Muscle of leg (tissue), 11 donors: ENCODE data around the gene CDC42SE2. TPM values are rescaled to one million over a fixed set of nuclear protein-coding genes. Genes with fewer than 3 reads are reported as not detected.
"Not testable (repeated sequence)": the region's sequence is repeated elsewhere in the genome, so short reads cannot be mapped to it uniquely, and the experiment has no call there.

Experiments used
- DNase-seq: peaks from one replicate; pipeline ENCODE4 v3.0.0; 2013
- H3K27ac ChIP-seq: one replicate; pipeline ENCODE4 v1.5.1; 2013; ENCODE audit warnings: mild to moderate bottlenecking, low read length, control low read depth
- H3K27me3 ChIP-seq: one replicate; pipeline ENCODE4 v1.6.1; 2013; ENCODE audit warnings: low read length; ENCODE audit not compliant: control insufficient read depth, insufficient read depth
- H3K36me3 ChIP-seq: one replicate; pipeline ENCODE4 v1.6.1; 2013; ENCODE audit warnings: low read length; ENCODE audit not compliant: control insufficient read depth, insufficient read depth
- H3K4me1 ChIP-seq: one replicate; pipeline ENCODE4 v1.6.1; 2013; ENCODE audit warnings: low read length; ENCODE audit not compliant: control insufficient read depth, insufficient read depth
- H3K4me3 ChIP-seq: one replicate; pipeline ENCODE4 v1.5.1; 2013; ENCODE audit warnings: low read length, control low read depth
- H3K9me3 ChIP-seq: replicated peaks from 2 replicates; pipeline ENCODE4 v1.6.1; 2013; ENCODE audit warnings: low read depth, low read length; ENCODE audit not compliant: control insufficient read depth
- WGBS: methylation state at CpG from one replicate; pipeline ENCODE4 v1.1.5; 2013; ENCODE audit warnings: missing lambda C conversion rate; ENCODE audit not compliant: insufficient coverage; 5-methylcytosine and 5-hydroxymethylcytosine counted together
- polyA plus RNA-seq, 8 donors: library from polyadenylated mRNA; unstranded; fragments of 120-200 nt; gene quantifications; one replicate each; pipeline versions ENCODE4 v1.2.1 to v1.2.3, GENCODE V29; 2013; ENCODE audit warnings: inconsistent platforms in 1 of 8, low replicate concordance in 1 of 8; ENCODE audit not compliant: insufficient read length in 8 of 8, insufficient read depth in 1 of 8
- total RNA-seq: library from RNA; stranded (reverse); fragments of 120-200 nt; gene quantifications from one replicate; pipeline ENCODE4 v1.2.4, GENCODE V29; 2013

The CDC42SE2 gene
- total and polyA plus RNA-seq, 9 donors: 19.7 to 27.3 (median 24.4) TPM

- H3K27ac ChIP-seq, H3K4me3 ChIP-seq, H3K4me1 ChIP-seq, H3K27me3 ChIP-seq, H3K36me3 ChIP-seq, DNase-seq: not testable (repeated sequence)
- WGBS: 80% methylated on average over 1 of the region's 12 CpGs
- peaks cover 19% of the 10 kb centered on the region for H3K9me3 ChIP-seq
Measured at GRCh38 chr5:131336801-131337200, 72.9 kb downstream of the CDC42SE2 start.

- 98% methylated on average over 21 of the region's 27 CpGs for WGBS
- H3K27ac ChIP-seq, H3K4me3 ChIP-seq, H3K4me1 ChIP-seq, H3K36me3 ChIP-seq, DNase-seq, H3K27me3 ChIP-seq: not testable (repeated sequence)
- peaks cover 19% of the 10 kb centered on the region for H3K9me3 ChIP-seq
Measured at GRCh38 chr5:131337240-131338050, 73.6 kb downstream of the CDC42SE2 start.

DNA sequence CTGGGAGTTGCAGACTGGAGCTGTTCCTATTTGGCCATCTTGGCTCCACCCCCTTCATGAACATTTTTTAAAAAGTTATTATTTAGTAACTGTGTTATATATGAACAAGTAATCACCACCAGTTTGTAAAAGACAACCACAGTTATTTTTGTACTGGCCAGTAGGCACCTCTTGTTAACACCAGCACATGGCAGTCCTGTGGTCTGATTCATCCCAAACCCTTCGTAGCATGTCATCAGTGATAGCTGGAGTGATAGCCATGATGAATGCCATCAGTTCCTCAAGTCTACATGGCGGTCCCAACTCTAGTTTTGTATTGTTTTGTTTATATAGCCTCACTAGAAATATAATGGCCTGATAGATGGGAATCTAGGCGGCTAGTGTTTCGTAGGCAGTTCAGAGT is 74.2 kb downstream of the CDC42SE2 start:
- Histone ChIP-seq H3K4me1 (no peaks in the 10 kb centered on the region), H3K9me3 (peaks cover 19% of the 10 kb centered on the region), H3K4me3 (no peak overlapping the region), H3K27me3 (no peaks in the 10 kb centered on the region), H3K27ac (no peak overlapping the region), H3K36me3 (no peaks in the 10 kb centered on the region)
- no peak for DNase-seq
- 100% methylated on average over 1 of the region's 4 CpGs for WGBS

GRCh38 chr5:131344288-131344687 is 80.4 kb downstream of the CDC42SE2 start:
- H3K9me3 ChIP-seq, H3K27ac ChIP-seq, H3K27me3 ChIP-seq, H3K4me1 ChIP-seq, H3K36me3 ChIP-seq, DNase-seq, H3K4me3 ChIP-seq: not testable (repeated sequence)
- WGBS: 94% methylated on average over 6 of the region's 9 CpGs

DNA sequence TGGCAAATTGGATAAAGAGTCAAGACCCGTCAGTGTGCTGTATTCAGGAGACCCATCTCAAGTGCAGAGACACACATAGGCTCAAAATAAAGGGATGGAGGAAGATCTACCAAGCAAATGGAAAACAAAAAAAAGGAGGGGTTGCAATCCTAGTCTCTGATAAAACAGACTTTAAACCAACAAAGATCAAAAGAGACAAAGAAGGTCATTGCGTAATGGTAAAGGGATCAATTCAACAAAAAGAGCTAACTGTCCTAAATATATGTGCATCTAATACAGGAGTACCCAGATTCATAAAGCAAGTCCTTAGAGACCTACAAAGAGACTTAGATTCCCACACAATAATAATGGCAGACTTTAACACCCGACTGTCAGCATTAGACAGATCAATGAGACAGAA is 82.4 kb downstream of the CDC42SE2 start:
- not testable (repeated sequence) for DNase-seq, H3K27me3 ChIP-seq, H3K4me3 ChIP-seq, H3K4me1 ChIP-seq, H3K36me3 ChIP-seq, H3K27ac ChIP-seq, H3K9me3 ChIP-seq
- no CpG with 5 or more reads among the region's 3 CpGs for WGBS

GRCh38 chr5:131353991-131354390 is 90.1 kb downstream of the CDC42SE2 start:
- WGBS: no CpG with 5 or more reads among the region's 3 CpGs
- Histone ChIP-seq H3K27me3 (no peaks in the 10 kb centered on the region), H3K4me1 (no peaks in the 10 kb centered on the region), H3K27ac (no peak overlapping the region), H3K36me3 (no peaks in the 10 kb centered on the region), H3K4me3 (no peak overlapping the region), H3K9me3 (no peaks in the 10 kb centered on the region)
- DNase-seq: no peak

DNA sequence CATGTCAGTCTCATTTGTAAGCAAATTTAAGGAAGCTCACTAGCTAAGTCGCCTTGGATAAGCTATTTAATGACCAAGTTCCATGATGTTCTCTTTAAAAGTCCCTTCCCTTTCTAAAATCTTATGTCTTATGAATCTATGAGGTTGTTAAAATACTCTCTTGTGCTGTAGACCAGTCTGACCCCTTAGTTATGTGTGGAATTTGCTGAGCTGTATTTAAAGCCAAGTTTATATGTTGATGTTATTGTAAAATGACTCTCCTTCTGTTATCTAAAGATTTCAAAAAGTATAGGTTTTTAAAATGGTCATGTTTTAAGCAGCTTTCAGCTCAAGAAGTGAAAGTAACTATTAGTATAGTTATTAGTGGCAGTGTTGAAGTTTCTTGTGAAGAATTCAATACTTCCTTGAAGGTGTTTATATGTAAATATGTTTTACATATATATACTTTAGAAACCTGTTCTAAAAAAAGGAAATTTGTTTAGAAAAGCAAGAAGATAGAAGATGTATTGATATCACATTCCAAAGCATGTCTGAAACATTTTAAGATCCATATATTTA is 92.2 kb downstream of the CDC42SE2 start:
- no peak for DNase-seq
- no peak overlapping the region for H3K27ac ChIP-seq
- no peaks in the 10 kb centered on the region for H3K9me3 ChIP-seq
- no CpG with 5 or more reads among the region's 1 CpG for WGBS
- H3K27me3 ChIP-seq: no peaks in the 10 kb centered on the region
- H3K4me3 ChIP-seq: no peak overlapping the region
- no peaks in the 10 kb centered on the region for H3K4me1 ChIP-seq
- H3K36me3 ChIP-seq: no peaks in the 10 kb centered on the region

GRCh38 chr5:131356619-131357018 is 92.8 kb downstream of the CDC42SE2 start:
- no peaks in the 10 kb centered on the region for H3K4me1 ChIP-seq
- WGBS: no CpG with 5 or more reads among the region's 1 CpG
- DNase-seq: no peak

GRCh38 chr5:131357739-131358561 is 94.1 kb downstream of the CDC42SE2 start:
- no peak for DNase-seq
- Histone ChIP-seq H3K27ac (no peak overlapping the region), H3K4me1 (no peaks in the 10 kb centered on the region), H3K36me3 (peaks cover 5% of the 10 kb centered on the region), H3K9me3 (no peaks in the 10 kb centered on the region), H3K4me3 (no peak overlapping the region), H3K27me3 (no peaks in the 10 kb centered on the region)
- WGBS: 95% methylated on average over 2 of the region's 5 CpGs

More at GRCh38 chr5:131356619-131357018, 92.8 kb downstream of the CDC42SE2 start:
- H3K27ac ChIP-seq: no peak overlapping the region
- H3K4me3 ChIP-seq: no peak overlapping the region
- H3K9me3 ChIP-seq: no peaks in the 10 kb centered on the region
- peaks cover 5% of the 10 kb centered on the region for H3K36me3 ChIP-seq
- H3K27me3 ChIP-seq: no peaks in the 10 kb centered on the region

DNA sequence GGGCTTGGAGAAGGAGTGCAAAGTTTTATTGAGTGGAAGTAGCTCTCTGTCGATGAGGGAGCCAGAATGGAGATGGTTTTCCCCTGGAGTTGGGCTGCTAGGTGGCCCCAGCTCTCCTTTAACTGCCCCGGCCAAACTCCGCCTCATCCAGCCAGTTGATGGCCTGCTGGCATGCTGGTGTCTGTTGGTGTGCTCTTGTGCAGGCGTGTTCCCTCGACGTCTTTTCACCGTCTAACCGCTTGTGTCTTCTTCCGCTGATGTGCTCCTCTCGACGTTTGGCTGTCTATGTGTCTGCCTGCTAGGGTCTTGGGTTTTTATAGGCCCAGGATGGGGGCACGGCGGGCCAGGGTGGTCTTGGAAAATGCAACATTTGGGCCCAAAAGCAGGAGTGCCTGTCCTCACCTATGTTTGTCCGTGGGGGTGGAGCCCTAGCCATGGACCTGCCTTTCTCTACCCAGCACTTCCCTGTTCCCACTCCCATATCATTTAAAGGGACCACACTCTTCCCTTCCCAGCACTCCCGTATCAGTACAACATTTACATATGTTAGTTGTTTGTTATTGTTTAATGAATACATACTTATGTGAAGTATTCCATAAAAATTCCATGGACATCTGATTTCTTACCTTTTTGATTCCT is 97.9 kb downstream of the CDC42SE2 start:
- 93% methylated on average over 13 of the region's 15 CpGs for WGBS
- no peaks in the 10 kb centered on the region for H3K9me3 ChIP-seq

More for the DNA sequence above, 97.9 kb downstream of the CDC42SE2 start:
- Histone ChIP-seq H3K27me3 (no peaks in the 10 kb centered on the region), H3K4me1 (no peaks in the 10 kb centered on the region), H3K4me3 (no peak overlapping the region), H3K36me3 (peaks cover 5% of the 10 kb centered on the region), H3K27ac (no peak overlapping the region)
- no peak for DNase-seq
